MM.1S (cell line): ENCODE measurements around the gene SLCO3A1.

ENCODE experiments used
- DNase-seq: peaks from one replicate; pipeline ENCODE4 v3.0.0-alpha.2; 2015
- H2AFZ ChIP-seq: fragments of 300-600 bp; sonication (generic); 2 replicates; pipeline ENCODE4 v1.6.0; 2016; ENCODE audit warnings: antibody characterized with exemption, low read length
- H3F3A ChIP-seq: fragments of 300-600 bp; sonication (generic); 2 replicates; pipeline ENCODE4 v1.6.1; 2016; ENCODE audit warnings: mild to moderate bottlenecking, antibody characterized with exemption, low read length, moderate library complexity, mixed read lengths; ENCODE audit not compliant: insufficient read depth
- H3K27ac ChIP-seq: fragments of 300-600 bp; sonication (generic); 2 replicates; pipeline ENCODE4 v1.5.1; 2016; ENCODE audit warnings: mild to moderate bottlenecking, low read length
- H3K27me3 ChIP-seq: fragments of 300-600 bp; sonication (generic); replicated peaks from 2 replicates; pipeline ENCODE4 v1.6.0; 2016; ENCODE audit warnings: low read length; ENCODE audit not compliant: insufficient read depth
- H3K36me3 ChIP-seq: fragments of 300-600 bp; sonication (generic); replicated peaks from 2 replicates; pipeline ENCODE4 v1.6.1; 2016; ENCODE audit warnings: mild to moderate bottlenecking, low read length, mixed read lengths; ENCODE audit not compliant: insufficient read depth
- H3K4me1 ChIP-seq: fragments of 300-600 bp; sonication (generic); 2 replicates; pipeline ENCODE4 v1.6.1; 2016; ENCODE audit warnings: low read length, mixed read lengths
- H3K4me2 ChIP-seq: fragments of 300-600 bp; sonication (generic); 2 replicates; pipeline ENCODE4 v1.6.0; 2016; ENCODE audit warnings: low read depth, low read length
- H3K4me3 ChIP-seq: fragments of 300-600 bp; sonication (generic); 2 replicates; pipeline ENCODE4 v1.5.1; 2016; ENCODE audit warnings: low read length, mixed read lengths
- H3K79me2 ChIP-seq: fragments of 300-600 bp; sonication (generic); 2 replicates; pipeline ENCODE4 v1.6.1; 2016; ENCODE audit warnings: mixed run types, low read length, mixed read lengths
- H3K9ac ChIP-seq: fragments of 300-600 bp; sonication (generic); 2 replicates; pipeline ENCODE4 v1.6.1; 2016; ENCODE audit warnings: low read length, mixed read lengths
- H3K9me2 ChIP-seq: fragments of 300-600 bp; sonication (generic); replicated peaks from 2 replicates; pipeline ENCODE4 v1.6.1; 2016; ENCODE audit warnings: mild to moderate bottlenecking, low read length, mixed read lengths; ENCODE audit not compliant: insufficient read depth
- H3K9me3 ChIP-seq: fragments of 300-600 bp; sonication (generic); replicated peaks from 2 replicates; pipeline ENCODE4 v1.6.1; 2016; ENCODE audit warnings: mild to moderate bottlenecking, low read length, mixed read lengths; ENCODE audit not compliant: insufficient read depth
- H4K20me1 ChIP-seq: fragments of 300-600 bp; sonication (generic); 2 replicates; pipeline ENCODE4 v1.6.1; 2016; ENCODE audit warnings: mild to moderate bottlenecking, low read length, moderate library complexity, mixed read lengths; ENCODE audit not compliant: insufficient read depth
- EZH2 ChIP-seq: fragments of 300-600 bp; sonication (generic); optimal IDR thresholded peaks from 2 replicates; pipeline ENCODE3; 2017; ENCODE audit warnings: low read depth, mild to moderate bottlenecking, antibody characterized with exemption, low read length, mixed read lengths
- EZH2phosphoT487 ChIP-seq: fragments of 300-600 bp; sonication (generic); IDR thresholded peaks from 2 replicates; pipeline ENCODE4 v1.6.1; 2018; ENCODE audit warnings: antibody characterized with exemption, low read length
- TF ChIP-seq, protein P1 (sequence below): fragments of 300-600 bp; sonication (generic); IDR thresholded peaks from 2 replicates; pipeline ENCODE4 v1.5.1; 2016; ENCODE audit warnings: antibody characterized with exemption, low read length, mixed read lengths

SLCO3A1 gene

DNA sequence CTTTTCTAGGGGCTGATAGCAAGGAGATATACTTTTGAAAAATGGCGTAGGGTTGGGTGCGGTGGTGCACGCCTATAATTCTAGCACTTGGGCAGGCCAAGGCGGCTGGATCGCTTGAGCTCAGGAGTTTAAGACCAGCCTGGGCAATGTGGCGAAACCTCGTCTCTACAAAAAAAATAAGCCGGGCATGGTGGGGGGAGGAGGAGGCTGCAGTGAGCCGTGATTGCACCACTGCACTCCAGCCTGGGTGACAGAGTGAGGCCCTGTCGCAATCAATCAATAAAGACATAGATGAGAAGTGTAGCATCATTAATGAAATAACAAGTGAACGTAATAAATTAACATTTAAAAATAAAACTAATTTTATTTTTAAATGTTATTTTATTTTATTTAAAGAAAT is 134.6 kb downstream of the SLCO3A1 start:
- no peak overlapping the region for H3K4me3 ChIP-seq
- H2AFZ ChIP-seq, result no peak overlapping the region
- H3K36me3 ChIP-seq, result no peaks in the 10 kb centered on the region
- H3K27me3 ChIP-seq, result no peaks in the 10 kb centered on the region
- TF ChIP-seq, protein P1, sequence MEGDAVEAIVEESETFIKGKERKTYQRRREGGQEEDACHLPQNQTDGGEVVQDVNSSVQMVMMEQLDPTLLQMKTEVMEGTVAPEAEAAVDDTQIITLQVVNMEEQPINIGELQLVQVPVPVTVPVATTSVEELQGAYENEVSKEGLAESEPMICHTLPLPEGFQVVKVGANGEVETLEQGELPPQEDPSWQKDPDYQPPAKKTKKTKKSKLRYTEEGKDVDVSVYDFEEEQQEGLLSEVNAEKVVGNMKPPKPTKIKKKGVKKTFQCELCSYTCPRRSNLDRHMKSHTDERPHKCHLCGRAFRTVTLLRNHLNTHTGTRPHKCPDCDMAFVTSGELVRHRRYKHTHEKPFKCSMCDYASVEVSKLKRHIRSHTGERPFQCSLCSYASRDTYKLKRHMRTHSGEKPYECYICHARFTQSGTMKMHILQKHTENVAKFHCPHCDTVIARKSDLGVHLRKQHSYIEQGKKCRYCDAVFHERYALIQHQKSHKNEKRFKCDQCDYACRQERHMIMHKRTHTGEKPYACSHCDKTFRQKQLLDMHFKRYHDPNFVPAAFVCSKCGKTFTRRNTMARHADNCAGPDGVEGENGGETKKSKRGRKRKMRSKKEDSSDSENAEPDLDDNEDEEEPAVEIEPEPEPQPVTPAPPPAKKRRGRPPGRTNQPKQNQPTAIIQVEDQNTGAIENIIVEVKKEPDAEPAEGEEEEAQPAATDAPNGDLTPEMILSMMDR, result no peak
- TF ChIP-seq EZH2, result no peak
- TF ChIP-seq EZH2phosphoT487, result no peak
- no peaks in the 10 kb centered on the region for H3K9me3 ChIP-seq
- H3K27ac ChIP-seq, result no peak overlapping the region
- no peaks in the 10 kb centered on the region for H3K4me1 ChIP-seq
- no peaks in the 10 kb centered on the region for H4K20me1 ChIP-seq
- no peaks in the 10 kb centered on the region for H3K79me2 ChIP-seq
- DNase-seq, result no peak
- no peaks in the 10 kb centered on the region for H3K9me2 ChIP-seq
- no peaks in the 10 kb centered on the region for H3F3A ChIP-seq
- no peak overlapping the region for H3K9ac ChIP-seq
- no peak overlapping the region for H3K4me2 ChIP-seq

DNA sequence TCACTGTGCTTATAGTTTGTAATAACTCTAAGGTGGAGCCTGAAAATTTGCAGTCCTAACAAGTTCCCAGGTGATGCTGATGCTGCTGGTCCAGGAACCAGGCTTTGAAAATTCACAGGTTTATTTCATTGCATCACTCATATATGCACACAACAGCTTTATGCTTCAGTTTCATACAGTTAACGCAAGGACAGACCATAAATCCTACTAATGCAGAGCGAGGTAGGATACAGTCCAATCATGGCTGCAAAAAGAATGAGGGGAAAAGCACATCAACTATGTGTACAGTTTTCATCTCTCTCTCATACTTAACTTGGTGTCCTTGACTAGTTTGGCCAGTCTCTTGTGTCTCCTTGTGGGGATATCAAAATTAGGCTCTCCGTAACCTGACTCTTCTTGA is 135.1 kb downstream of the SLCO3A1 start:
- Histone ChIP-seq H3K9ac (no peak overlapping the region), H4K20me1 (no peaks in the 10 kb centered on the region), H3K27me3 (no peaks in the 10 kb centered on the region), H3K4me3 (no peak overlapping the region), H3K4me1 (no peaks in the 10 kb centered on the region), H3K27ac (no peak overlapping the region), H3K36me3 (no peaks in the 10 kb centered on the region), H3K9me3 (no peaks in the 10 kb centered on the region), H3K9me2 (no peaks in the 10 kb centered on the region), H3F3A (no peaks in the 10 kb centered on the region), H3K79me2 (no peaks in the 10 kb centered on the region), H2AFZ (no peak overlapping the region), H3K4me2 (no peak overlapping the region)
- TF ChIP-seq EZH2phosphoT487 (no peak), EZH2 (no peak)
- TF ChIP-seq, protein P1, result no peak
- no peak for DNase-seq

DNA sequence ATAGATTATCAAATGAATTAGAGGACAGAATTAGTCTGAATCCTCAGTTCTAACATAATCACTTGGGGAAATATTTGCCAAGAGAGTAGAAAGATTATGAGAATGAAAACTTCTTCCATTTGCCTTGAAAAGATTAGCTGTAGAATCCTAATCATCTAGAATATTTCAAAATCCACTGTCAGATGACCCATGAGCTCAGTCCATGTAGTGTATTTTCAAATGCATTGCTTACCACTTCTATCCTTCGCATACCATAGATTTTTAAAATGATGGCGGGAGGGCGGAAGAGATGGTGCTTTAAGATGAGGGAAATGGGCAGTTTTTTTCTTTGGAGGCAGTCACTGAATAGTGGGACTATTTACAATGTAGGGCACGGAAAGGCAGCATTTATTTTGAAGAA is 136.3 kb downstream of the SLCO3A1 start:
- Histone ChIP-seq H3K4me3 (no peak overlapping the region), H3K79me2 (no peaks in the 10 kb centered on the region), H3K4me2 (no peak overlapping the region), H3K9me2 (no peaks in the 10 kb centered on the region), H3K27ac (no peak overlapping the region), H2AFZ (no peak overlapping the region), H3K4me1 (no peaks in the 10 kb centered on the region), H3K9ac (no peak overlapping the region), H3K9me3 (no peaks in the 10 kb centered on the region), H4K20me1 (no peaks in the 10 kb centered on the region), H3F3A (no peaks in the 10 kb centered on the region), H3K27me3 (no peaks in the 10 kb centered on the region), H3K36me3 (no peaks in the 10 kb centered on the region)
- DNase-seq, result no peak
- TF ChIP-seq EZH2 (no peak), EZH2phosphoT487 (no peak)
- TF ChIP-seq, protein P1, result no peak
